ENCODE data around the gene ITPKB.

GRCh38 chr1:226748306-226748705, 9.2 kb upstream of the ITPKB start:
- TF ChIP-seq, protein P1, sequence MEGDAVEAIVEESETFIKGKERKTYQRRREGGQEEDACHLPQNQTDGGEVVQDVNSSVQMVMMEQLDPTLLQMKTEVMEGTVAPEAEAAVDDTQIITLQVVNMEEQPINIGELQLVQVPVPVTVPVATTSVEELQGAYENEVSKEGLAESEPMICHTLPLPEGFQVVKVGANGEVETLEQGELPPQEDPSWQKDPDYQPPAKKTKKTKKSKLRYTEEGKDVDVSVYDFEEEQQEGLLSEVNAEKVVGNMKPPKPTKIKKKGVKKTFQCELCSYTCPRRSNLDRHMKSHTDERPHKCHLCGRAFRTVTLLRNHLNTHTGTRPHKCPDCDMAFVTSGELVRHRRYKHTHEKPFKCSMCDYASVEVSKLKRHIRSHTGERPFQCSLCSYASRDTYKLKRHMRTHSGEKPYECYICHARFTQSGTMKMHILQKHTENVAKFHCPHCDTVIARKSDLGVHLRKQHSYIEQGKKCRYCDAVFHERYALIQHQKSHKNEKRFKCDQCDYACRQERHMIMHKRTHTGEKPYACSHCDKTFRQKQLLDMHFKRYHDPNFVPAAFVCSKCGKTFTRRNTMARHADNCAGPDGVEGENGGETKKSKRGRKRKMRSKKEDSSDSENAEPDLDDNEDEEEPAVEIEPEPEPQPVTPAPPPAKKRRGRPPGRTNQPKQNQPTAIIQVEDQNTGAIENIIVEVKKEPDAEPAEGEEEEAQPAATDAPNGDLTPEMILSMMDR (IDR thresholded peaks at IDR 0.05), result no peak
- TF ChIP-seq POLR2A (IDR thresholded peaks at IDR 0.05), result no peak
